Gastrocnemius medialis (tissue), 4 donors: ENCODE data around the gene STX8. TPM values are rescaled to one million over a fixed set of nuclear protein-coding genes. Genes with fewer than 3 reads are reported as not detected.
A peak's percentile ranks its signal among the peaks of the same experiment; 100 is the strongest.

Experiments
- ATAC-seq, 2 donors: fragments of 150-250 bp; one replicate each; pipeline ENCODE4 v1.9.1; 2016
- DNase-seq, 2 donors: peaks; one replicate each; pipeline ENCODE4 v3.0.0-alpha.2; 2019
- H3K27ac ChIP-seq, 4 donors: fragments of 200-600 bp; sonication (generic); 1 replicate in 1 of 4; 2 replicates in 3 of 4; pipeline ENCODE4 v1.5.1; 2016 to 2018; ENCODE audit warnings: mild to moderate bottlenecking in 2 of 4, moderate library complexity in 1 of 4
- H3K27me3 ChIP-seq, 3 donors: fragments of 200-600 bp; sonication (generic) in 2 of 3; 1 replicate in 1 of 3; 2 replicates in 2 of 3; pipeline versions ENCODE4 v1.5.1 to v1.6.0; 2016 to 2019; ENCODE audit warnings: mild to moderate bottlenecking in 1 of 3, moderate library complexity in 1 of 3
- H3K36me3 ChIP-seq, 2 donors: fragments of 200-600 bp; sonication (generic) in 1 of 2; one replicate each; pipeline ENCODE4 v1.5.1; 2017 to 2018
- H3K4me1 ChIP-seq, 2 donors: fragments of 200-600 bp; sonication (generic) in 1 of 2; one replicate each; pipeline ENCODE4 v1.5.1; 2016 to 2017; ENCODE audit warnings: mild to moderate bottlenecking in 2 of 2
- H3K4me3 ChIP-seq, 4 donors: fragments of 200-600 bp; sonication (generic) in 3 of 4; 1 replicate in 1 of 4; 2 replicates in 3 of 4; pipeline ENCODE4 v1.5.1; 2016 to 2019; ENCODE audit warnings: mild to moderate bottlenecking in 2 of 4
- H3K9me3 ChIP-seq, 3 donors: fragments of 200-600 bp; sonication (generic) in 2 of 3; 1 replicate in 1 of 3; 2 replicates in 2 of 3; pipeline ENCODE4 v1.5.1; 2016 to 2019
- POLR2A ChIP-seq, 2 donors: fragments of 450-650 bp; IDR thresholded peaks; one replicate each; pipeline ENCODE4 v1.6.1; 2017; ENCODE audit warnings: antibody characterized with exemption in 2 of 2, mild to moderate bottlenecking in 2 of 2, moderate library complexity in 2 of 2
- in situ Hi-C, 4 donors: fragments of 200-750 bp; cut with MboI; loops; one replicate each; pipeline versions ENCODE4 v1.15.0 to v1.8.0; 2017; ENCODE audit warnings: low sequenced_read_pairs in 4 of 4
- intact Hi-C: fragments of 100-400 bp; cut with DNase I; formaldehyde crosslinking; loops from one replicate; pipeline ENCODE4 v1.15.1; 2023; ENCODE audit warnings: low total_unique reads
- total RNA-seq, 4 donors: library from RNA; depleted of rRNA; stranded (reverse); fragments of >200 nt; gene quantifications; one replicate each; pipeline versions ENCODE4 v1.1.0 to v1.2.3, GENCODE V29; 2016
- TF ChIP-seq, protein P1 (sequence below), 5 experiments: fragments of 450-650 bp in 3 of 5; fragments of 200-600 bp in 2 of 5; sonication (generic) in 2 of 5; IDR thresholded peaks in 4 of 5; conservative IDR thresholded peaks in 1 of 5; 1 replicate in 4 of 5; 2 replicates in 1 of 5; pipeline ENCODE4 v1.5.1; 2016 to 2019; ENCODE audit warnings: antibody characterized with exemption in 5 of 5, mild to moderate bottlenecking in 3 of 5, moderate library complexity in 3 of 5

Gene STX8
- total RNA-seq, 4 donors from 2014 or later, result 39.1 to 67.7 (median 58.2) TPM

DNA sequence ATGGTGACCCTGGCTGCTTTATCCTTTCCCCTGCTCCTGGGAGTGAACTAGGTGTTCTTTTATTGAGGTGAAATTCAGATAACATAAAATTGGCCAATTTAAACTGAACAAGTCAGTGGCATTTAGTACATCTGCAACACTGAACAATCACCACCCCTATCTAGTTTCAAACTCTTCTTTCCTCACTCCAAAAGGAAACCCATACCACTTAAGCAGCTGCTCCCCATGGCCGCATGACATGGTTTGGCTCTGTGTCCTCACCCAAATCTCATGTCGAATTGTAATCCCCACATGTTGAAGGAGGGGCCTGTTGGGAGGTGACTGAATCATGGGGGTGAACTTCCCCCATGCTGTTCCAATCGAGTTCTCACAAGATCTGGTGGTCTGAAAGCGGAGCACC is 154.1 kb downstream of the STX8 start:
- Histone ChIP-seq H3K4me3 (no peak overlapping the region), H3K27me3 (no peaks in the 10 kb centered on the region), H3K9me3 (no peaks in the 10 kb centered on the region), H3K4me1 (peaks cover 5 to 7% of the 10 kb centered on the region in 2 donors), H3K27ac (no peak overlapping the region), H3K36me3 (no peaks in the 10 kb centered on the region)
- in situ Hi-C loops, result no loop called here
- intact Hi-C loops, result loop anchor here (5.0 kb wide), 1 partner anchor 179 kb away; no protein-coding TSS in a partner anchor
- DNase-seq (peak; percentile 2 to 28), ATAC-seq (peak; percentile 66 to 84)
- TF ChIP-seq, protein P1, sequence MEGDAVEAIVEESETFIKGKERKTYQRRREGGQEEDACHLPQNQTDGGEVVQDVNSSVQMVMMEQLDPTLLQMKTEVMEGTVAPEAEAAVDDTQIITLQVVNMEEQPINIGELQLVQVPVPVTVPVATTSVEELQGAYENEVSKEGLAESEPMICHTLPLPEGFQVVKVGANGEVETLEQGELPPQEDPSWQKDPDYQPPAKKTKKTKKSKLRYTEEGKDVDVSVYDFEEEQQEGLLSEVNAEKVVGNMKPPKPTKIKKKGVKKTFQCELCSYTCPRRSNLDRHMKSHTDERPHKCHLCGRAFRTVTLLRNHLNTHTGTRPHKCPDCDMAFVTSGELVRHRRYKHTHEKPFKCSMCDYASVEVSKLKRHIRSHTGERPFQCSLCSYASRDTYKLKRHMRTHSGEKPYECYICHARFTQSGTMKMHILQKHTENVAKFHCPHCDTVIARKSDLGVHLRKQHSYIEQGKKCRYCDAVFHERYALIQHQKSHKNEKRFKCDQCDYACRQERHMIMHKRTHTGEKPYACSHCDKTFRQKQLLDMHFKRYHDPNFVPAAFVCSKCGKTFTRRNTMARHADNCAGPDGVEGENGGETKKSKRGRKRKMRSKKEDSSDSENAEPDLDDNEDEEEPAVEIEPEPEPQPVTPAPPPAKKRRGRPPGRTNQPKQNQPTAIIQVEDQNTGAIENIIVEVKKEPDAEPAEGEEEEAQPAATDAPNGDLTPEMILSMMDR (IDR thresholded peaks at IDR 0.05 in 4 of 5, conservative IDR thresholded peaks at IDR 0.05 in 1 of 5), result no peak
- no peak for TF ChIP-seq POLR2A (IDR thresholded peaks at IDR 0.05)

DNA sequence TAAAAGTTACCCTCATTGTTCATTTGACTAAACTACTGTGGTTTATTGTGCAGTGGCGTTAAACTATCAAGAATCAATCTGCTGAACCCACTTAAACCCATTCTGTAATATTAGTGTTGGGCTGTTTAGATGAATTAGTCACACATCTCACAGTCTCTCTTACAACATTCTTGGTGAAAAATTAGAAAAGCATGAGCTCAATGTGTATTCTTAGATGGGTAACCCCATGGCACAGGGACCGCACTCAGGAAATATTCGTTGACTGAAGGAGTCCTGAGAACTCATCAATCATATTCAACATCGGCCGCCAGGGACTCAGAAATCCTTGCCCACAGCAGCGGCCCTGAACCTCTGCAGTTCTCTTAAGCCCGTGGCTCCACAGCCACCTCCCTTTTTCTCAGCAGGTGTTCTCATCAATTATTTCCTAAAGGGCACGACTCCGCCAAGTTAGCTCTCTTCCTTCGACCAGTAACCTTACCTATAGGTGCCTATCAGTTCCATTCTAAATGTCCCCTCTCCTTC is 155.6 kb downstream of the STX8 start:
- peaks cover 5 to 7% of the 10 kb centered on the region in 2 donors for H3K4me1 ChIP-seq
- TF ChIP-seq, protein P1 (IDR thresholded peaks at IDR 0.05 in 4 of 5, conservative IDR thresholded peaks at IDR 0.05 in 1 of 5), result no peak
- TF ChIP-seq POLR2A (IDR thresholded peaks at IDR 0.05), result no peak
- no peaks in the 10 kb centered on the region for H3K27me3 ChIP-seq
- intact Hi-C loops (loop anchor here (5.0 kb wide), 1 partner anchor 178 kb away; no protein-coding TSS in a partner anchor), in situ Hi-C loops (no loop called here)
- no peak for ATAC-seq
- H3K4me3 ChIP-seq, result no peak overlapping the region
- DNase-seq, result no peak
- H3K27ac ChIP-seq, result no peak overlapping the region
- no peaks in the 10 kb centered on the region for H3K36me3 ChIP-seq
- H3K9me3 ChIP-seq, result no peaks in the 10 kb centered on the region

DNA sequence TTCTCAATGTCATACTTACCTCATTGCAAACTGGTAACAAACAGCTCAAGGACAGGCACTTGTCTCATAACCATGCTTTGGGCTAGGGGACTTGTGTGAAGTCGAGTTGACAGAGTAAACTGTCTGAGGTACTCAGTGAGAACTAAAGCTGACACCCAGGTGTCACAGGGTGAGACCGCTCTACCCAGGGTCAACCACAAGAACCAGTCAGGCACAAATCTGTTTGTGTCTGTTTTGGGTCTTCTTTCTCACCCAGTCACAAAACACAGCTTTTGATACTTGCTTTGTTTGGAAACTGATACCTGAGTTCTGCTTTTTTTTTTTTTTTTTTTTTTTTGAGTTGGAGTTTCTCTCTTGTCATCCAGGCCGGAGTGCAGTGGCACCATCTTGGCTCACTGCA is 161.1 kb downstream of the STX8 start:
- no peaks in the 10 kb centered on the region for H3K36me3 ChIP-seq
- H3K27me3 ChIP-seq, result no peaks in the 10 kb centered on the region
- no peak overlapping the region for H3K27ac ChIP-seq
- intact Hi-C loops (no loop called here), in situ Hi-C loops (no loop called here)
- TF ChIP-seq, protein P1 (IDR thresholded peaks at IDR 0.05 in 4 of 5, conservative IDR thresholded peaks at IDR 0.05 in 1 of 5), result no peak
- TF ChIP-seq POLR2A (IDR thresholded peaks at IDR 0.05), result no peak
- no peak for ATAC-seq
- no peaks in the 10 kb centered on the region for H3K9me3 ChIP-seq
- H3K4me1 ChIP-seq, result peaks cover under 1 to 9% of the 10 kb centered on the region in 2 donors
- no peak overlapping the region for H3K4me3 ChIP-seq
- DNase-seq, result no peak

DNA sequence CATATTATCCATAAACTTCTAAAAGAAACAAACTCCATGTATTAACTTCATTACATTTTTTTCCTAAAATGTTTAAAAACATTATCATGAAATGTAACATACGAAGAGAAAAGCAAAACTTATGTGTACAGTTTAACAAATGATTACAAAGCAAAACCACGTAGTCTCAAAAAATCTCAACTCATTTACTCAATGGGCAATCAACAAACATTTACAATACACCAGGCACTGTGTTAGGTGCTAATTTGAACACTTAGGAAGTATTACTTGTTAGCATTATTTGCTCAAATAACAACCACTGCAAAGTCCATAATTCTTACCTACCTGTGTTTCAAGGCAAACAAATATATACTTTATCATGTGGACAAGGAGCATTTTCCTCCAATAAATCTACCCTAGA is 164.9 kb downstream of the STX8 start:
- intact Hi-C loops, result no loop called here
- Histone ChIP-seq H3K4me1 (peaks cover 0 to 14% of the 10 kb centered on the region in 2 donors), H3K27ac (no peak overlapping the region), H3K4me3 (no peak overlapping the region), H3K36me3 (no peaks in the 10 kb centered on the region), H3K27me3 (no peaks in the 10 kb centered on the region), H3K9me3 (no peaks in the 10 kb centered on the region)
- TF ChIP-seq POLR2A (IDR thresholded peaks at IDR 0.05), result no peak
- TF ChIP-seq, protein P1 (IDR thresholded peaks at IDR 0.05 in 4 of 5, conservative IDR thresholded peaks at IDR 0.05 in 1 of 5), result no peak
- no peak for ATAC-seq
- in situ Hi-C loops, result no loop called here
- no peak for DNase-seq

DNA sequence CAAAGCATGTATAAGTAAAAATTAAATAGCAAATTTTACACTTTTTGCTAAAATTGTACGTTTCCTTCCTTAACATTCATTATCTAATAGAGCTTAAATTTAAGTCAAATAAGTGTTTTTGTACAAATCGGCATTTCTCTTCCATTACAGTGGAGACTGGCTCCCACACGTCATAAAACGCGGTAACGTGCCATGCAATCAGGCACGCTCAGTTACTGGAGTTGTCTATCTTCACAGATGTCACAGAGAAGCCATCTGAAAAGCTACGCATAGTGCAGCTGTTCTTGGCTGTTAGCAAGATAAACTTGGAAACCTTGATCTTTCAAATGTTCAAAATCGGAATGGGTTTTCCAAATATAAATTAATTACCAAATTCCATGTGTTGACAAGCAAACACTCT is 165.3 kb downstream of the STX8 start:
- in situ Hi-C loops, result no loop called here
- DNase-seq (no peak), ATAC-seq (no peak)
- Histone ChIP-seq H3K4me1 (peaks cover 0 to 14% of the 10 kb centered on the region in 2 donors), H3K9me3 (no peaks in the 10 kb centered on the region), H3K36me3 (no peaks in the 10 kb centered on the region), H3K4me3 (no peak overlapping the region), H3K27ac (no peak overlapping the region), H3K27me3 (no peaks in the 10 kb centered on the region)
- TF ChIP-seq, protein P1 (IDR thresholded peaks at IDR 0.05 in 4 of 5, conservative IDR thresholded peaks at IDR 0.05 in 1 of 5), result no peak
- TF ChIP-seq POLR2A (IDR thresholded peaks at IDR 0.05), result no peak
- intact Hi-C loops, result no loop called here
